ENCODE results near the gene ABCA13. TPM values are rescaled to one million over a fixed set of nuclear protein-coding genes. Genes with fewer than 3 reads are reported as not detected.

ABCA13 gene
- total RNA-seq, 1 donor from 2014 or later = 0.12 TPM

GRCh38 chr7:48309720-48310119 lies 138.5 kb downstream of the ABCA13 start:
- Mint-ChIP-seq H3K27ac (no peak overlapping the region), H3K36me3 (ENCODE audit: insufficient read depth) (no peaks in the 10 kb centered on the region), H3K27me3 (no peaks in the 10 kb centered on the region), H3K4me3 (ENCODE audit: low read depth) (no peak overlapping the region), H3K4me1 (ENCODE audit: low read depth) (no peaks in the 10 kb centered on the region), H3K9me3 (ENCODE audit: low read depth) (no peaks in the 10 kb centered on the region)
- no peak for DNase-seq (ENCODE audit: low spot score, unreplicated experiment)
- TF ChIP-seq CTCF (IDR thresholded peaks at IDR 0.05; ENCODE audit: unreplicated experiment) = no peak

GRCh38 chr7:48311464-48312100 lies 140.3 kb downstream of the ABCA13 start:
- Mint-ChIP-seq H3K27ac (no peak overlapping the region), H3K4me3 (ENCODE audit: low read depth) (no peak overlapping the region), H3K27me3 (no peaks in the 10 kb centered on the region), H3K36me3 (ENCODE audit: insufficient read depth) (no peaks in the 10 kb centered on the region), H3K4me1 (ENCODE audit: low read depth) (no peaks in the 10 kb centered on the region), H3K9me3 (ENCODE audit: low read depth) (no peaks in the 10 kb centered on the region)
- no peak for TF ChIP-seq CTCF (IDR thresholded peaks at IDR 0.05; ENCODE audit: unreplicated experiment)
- no peak for DNase-seq (ENCODE audit: low spot score, unreplicated experiment)

- H3K4me3 Mint-ChIP-seq (ENCODE audit: low read depth) = no peak overlapping the region
- no peak for TF ChIP-seq CTCF (IDR thresholded peaks at IDR 0.05; ENCODE audit: unreplicated experiment)
- H3K36me3 Mint-ChIP-seq (ENCODE audit: insufficient read depth) = no peaks in the 10 kb centered on the region
- DNase-seq (ENCODE audit: low spot score, unreplicated experiment) = no peak
- no peak overlapping the region for H3K27ac Mint-ChIP-seq
- no peaks in the 10 kb centered on the region for H3K27me3 Mint-ChIP-seq
- no peaks in the 10 kb centered on the region for H3K4me1 Mint-ChIP-seq (ENCODE audit: low read depth)
- H3K9me3 Mint-ChIP-seq (ENCODE audit: low read depth) = no peaks in the 10 kb centered on the region
Measured at GRCh38 chr7:48312151-48312550, 140.9 kb downstream of the ABCA13 start.

GRCh38 chr7:48316768-48317167 lies 145.5 kb downstream of the ABCA13 start:
- H3K27ac Mint-ChIP-seq = no peak overlapping the region
- no peak for TF ChIP-seq CTCF (IDR thresholded peaks at IDR 0.05; ENCODE audit: unreplicated experiment)
- H3K4me1 Mint-ChIP-seq (ENCODE audit: low read depth) = no peaks in the 10 kb centered on the region
- no peaks in the 10 kb centered on the region for H3K36me3 Mint-ChIP-seq (ENCODE audit: insufficient read depth)
- DNase-seq (ENCODE audit: low spot score, unreplicated experiment) = no peak
- no peaks in the 10 kb centered on the region for H3K27me3 Mint-ChIP-seq
- H3K4me3 Mint-ChIP-seq (ENCODE audit: low read depth) = no peak overlapping the region
- H3K9me3 Mint-ChIP-seq (ENCODE audit: low read depth) = no peaks in the 10 kb centered on the region

- DNase-seq (ENCODE audit: low spot score, unreplicated experiment) = no peak
- Mint-ChIP-seq H3K9me3 (ENCODE audit: low read depth) (no peaks in the 10 kb centered on the region), H3K36me3 (ENCODE audit: insufficient read depth) (no peaks in the 10 kb centered on the region), H3K27ac (no peak overlapping the region), H3K27me3 (no peaks in the 10 kb centered on the region), H3K4me3 (ENCODE audit: low read depth) (no peak overlapping the region), H3K4me1 (ENCODE audit: low read depth) (no peaks in the 10 kb centered on the region)
- TF ChIP-seq CTCF (IDR thresholded peaks at IDR 0.05; ENCODE audit: unreplicated experiment) = no peak
Measured at GRCh38 chr7:48317360-48317759, 146.1 kb downstream of the ABCA13 start.
